C4-2B (cell line): ENCODE data around the gene LRBA.

Experiments
- ZFX ChIP-seq: fragments of 450-650 bp; IDR thresholded peaks from 2 replicates; pipeline ENCODE4 v1.6.1; 2017
- TF ChIP-seq, protein P1 (sequence below): fragments of 450-650 bp; conservative IDR thresholded peaks from 2 replicates; pipeline ENCODE4 v1.5.1; 2017; ENCODE audit warnings: mild to moderate bottlenecking

DNA sequence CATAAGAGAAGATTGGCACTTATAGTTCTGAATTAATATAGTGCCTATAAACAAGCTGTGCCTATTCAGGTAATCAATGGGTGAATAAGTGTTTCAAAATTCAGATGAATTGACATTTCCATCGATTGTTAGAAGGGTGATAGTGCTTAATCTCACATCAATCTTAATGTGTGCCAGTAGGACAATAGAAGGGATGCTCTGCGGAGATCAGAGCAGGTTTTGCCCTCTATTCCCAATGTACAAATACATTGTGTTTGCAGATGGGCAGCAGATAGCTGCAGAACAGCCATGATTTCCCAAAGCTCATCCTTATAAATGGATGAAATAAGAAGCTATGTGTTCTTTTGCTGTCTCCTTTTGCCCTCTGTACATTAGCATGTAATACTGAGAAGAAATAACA is 425.9 kb downstream of the LRBA start:
- TF ChIP-seq, protein P1, sequence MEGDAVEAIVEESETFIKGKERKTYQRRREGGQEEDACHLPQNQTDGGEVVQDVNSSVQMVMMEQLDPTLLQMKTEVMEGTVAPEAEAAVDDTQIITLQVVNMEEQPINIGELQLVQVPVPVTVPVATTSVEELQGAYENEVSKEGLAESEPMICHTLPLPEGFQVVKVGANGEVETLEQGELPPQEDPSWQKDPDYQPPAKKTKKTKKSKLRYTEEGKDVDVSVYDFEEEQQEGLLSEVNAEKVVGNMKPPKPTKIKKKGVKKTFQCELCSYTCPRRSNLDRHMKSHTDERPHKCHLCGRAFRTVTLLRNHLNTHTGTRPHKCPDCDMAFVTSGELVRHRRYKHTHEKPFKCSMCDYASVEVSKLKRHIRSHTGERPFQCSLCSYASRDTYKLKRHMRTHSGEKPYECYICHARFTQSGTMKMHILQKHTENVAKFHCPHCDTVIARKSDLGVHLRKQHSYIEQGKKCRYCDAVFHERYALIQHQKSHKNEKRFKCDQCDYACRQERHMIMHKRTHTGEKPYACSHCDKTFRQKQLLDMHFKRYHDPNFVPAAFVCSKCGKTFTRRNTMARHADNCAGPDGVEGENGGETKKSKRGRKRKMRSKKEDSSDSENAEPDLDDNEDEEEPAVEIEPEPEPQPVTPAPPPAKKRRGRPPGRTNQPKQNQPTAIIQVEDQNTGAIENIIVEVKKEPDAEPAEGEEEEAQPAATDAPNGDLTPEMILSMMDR: no peak
- TF ChIP-seq ZFX: no peak
